ENCODE data around the gene C3orf52. TPM values are rescaled to one million over a fixed set of nuclear protein-coding genes. Genes with fewer than 3 reads are reported as not detected.

C3orf52 gene
- total and polyA plus RNA-seq, 7 donors, result 0.62 to 5.9 (median 1.9) TPM

DNA sequence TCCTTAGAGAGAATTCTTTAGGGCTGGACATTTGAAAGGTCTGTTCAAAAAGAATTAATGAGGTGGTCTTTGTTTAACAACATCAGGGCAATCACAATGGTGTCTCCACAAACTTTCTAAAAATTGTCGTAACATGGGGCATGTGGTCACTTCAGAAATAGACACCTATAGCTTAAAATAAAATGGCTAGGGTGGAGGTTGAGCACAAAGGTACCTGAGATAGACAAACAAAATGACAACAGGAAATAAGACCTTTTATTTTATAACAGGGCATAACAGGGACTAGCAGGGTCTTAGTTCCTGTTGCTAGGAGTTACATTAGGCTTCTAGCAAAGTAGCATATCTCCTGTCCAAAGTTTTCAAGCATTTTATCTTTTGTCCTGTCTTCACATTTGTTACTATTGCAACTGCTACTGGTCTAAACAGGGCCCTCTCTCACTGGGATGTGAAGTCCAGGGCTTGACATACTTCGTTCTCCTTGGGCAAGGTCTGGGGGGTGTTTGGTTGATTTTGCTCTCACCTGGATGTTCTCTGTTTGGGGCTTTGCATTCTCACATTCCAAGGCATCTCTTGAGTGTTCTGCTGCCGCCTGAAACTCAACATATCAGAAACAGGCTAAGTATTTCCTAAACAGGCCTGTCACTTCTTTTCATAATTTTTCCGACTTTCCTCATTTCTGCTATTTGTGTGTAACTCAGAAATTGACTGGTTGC, 43.9 kb downstream of the C3orf52 start:
- Histone ChIP-seq H3K27me3 (ENCODE audit: insufficient read depth in 3 of 3, low read length in 2 of 3) (no peaks in the 10 kb centered on the region), H3K9me3 (no peaks in the 10 kb centered on the region), H3K4me1 (no peaks in the 10 kb centered on the region), H3K36me3 (ENCODE audit: insufficient read depth in 1 of 2, low read depth in 1 of 2) (no peaks in the 10 kb centered on the region), H3K27ac (no peak overlapping the region), H3K4me3 (no peak overlapping the region)
- DNase-seq (no peak), ATAC-seq (no peak)
- 88 to 92% (median 89%) methylated on average over 4 of the region's 4 CpGs for WGBS, 3 donors
- intact Hi-C loops (cut with DNase I), result no loop called here
- TF ChIP-seq, protein P1, sequence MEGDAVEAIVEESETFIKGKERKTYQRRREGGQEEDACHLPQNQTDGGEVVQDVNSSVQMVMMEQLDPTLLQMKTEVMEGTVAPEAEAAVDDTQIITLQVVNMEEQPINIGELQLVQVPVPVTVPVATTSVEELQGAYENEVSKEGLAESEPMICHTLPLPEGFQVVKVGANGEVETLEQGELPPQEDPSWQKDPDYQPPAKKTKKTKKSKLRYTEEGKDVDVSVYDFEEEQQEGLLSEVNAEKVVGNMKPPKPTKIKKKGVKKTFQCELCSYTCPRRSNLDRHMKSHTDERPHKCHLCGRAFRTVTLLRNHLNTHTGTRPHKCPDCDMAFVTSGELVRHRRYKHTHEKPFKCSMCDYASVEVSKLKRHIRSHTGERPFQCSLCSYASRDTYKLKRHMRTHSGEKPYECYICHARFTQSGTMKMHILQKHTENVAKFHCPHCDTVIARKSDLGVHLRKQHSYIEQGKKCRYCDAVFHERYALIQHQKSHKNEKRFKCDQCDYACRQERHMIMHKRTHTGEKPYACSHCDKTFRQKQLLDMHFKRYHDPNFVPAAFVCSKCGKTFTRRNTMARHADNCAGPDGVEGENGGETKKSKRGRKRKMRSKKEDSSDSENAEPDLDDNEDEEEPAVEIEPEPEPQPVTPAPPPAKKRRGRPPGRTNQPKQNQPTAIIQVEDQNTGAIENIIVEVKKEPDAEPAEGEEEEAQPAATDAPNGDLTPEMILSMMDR (IDR thresholded peaks at IDR 0.05), result no peak

DNA sequence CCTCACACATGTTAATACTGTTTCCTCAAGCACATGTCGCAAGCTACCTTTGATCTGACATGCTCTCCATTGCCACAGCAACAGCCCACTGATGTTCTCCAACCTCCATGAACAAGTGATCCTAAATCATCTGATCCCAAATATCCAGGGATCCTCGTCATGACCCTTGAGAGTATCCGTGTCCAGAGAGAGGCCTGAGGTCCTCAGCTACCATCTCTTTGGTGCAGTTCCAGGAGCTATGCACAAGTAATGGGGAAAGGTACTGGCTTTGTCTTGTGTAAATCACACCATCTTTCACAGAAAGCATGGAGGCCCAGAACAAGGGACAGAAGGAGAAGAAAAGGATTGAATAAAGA, 44.4 kb downstream of the C3orf52 start:
- ATAC-seq (no peak), DNase-seq (no peak)
- H3K9me3 ChIP-seq, result no peaks in the 10 kb centered on the region
- WGBS, 3 donors, result 82 to 91% (median 89%) methylated on average over 3 of the region's 3 CpGs
- TF ChIP-seq, protein P1 (IDR thresholded peaks at IDR 0.05), result no peak
- H3K36me3 ChIP-seq (ENCODE audit: insufficient read depth in 1 of 2, low read depth in 1 of 2), result no peaks in the 10 kb centered on the region
- no peaks in the 10 kb centered on the region for H3K4me1 ChIP-seq
- H3K4me3 ChIP-seq, result no peak overlapping the region
- intact Hi-C loops (cut with DNase I), result no loop called here
- H3K27ac ChIP-seq, result no peak overlapping the region
- H3K27me3 ChIP-seq (ENCODE audit: insufficient read depth in 3 of 3, low read length in 2 of 3), result no peaks in the 10 kb centered on the region

DNA sequence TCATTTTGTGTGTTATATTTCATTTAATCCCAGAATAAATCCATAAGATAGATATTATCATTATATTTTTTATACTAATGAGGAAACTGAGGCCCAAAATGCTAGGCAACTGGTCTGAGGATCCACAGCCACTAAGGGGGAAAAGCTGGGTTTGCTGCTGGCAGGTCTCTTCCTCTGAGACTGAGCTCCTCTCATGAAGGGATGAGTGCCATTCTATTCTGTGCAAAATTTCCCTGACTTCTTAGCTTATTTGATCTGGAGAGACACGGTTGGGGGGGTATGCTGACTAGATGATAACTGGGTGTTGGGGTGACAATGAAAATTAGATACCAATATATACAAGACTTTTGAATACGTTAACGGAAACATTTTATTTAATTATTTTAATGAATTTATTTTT, 44.9 kb downstream of the C3orf52 start:
- no peaks in the 10 kb centered on the region for H3K4me1 ChIP-seq
- TF ChIP-seq, protein P1 (IDR thresholded peaks at IDR 0.05), result no peak
- DNase-seq, result no peak

GRCh38 chr3:112132088-112132487, 45.9 kb downstream of the C3orf52 start:
- ATAC-seq (no peak), DNase-seq (no peak)
- TF ChIP-seq, protein P1 (IDR thresholded peaks at IDR 0.05), result no peak
- Histone ChIP-seq H3K27ac (no peak overlapping the region), H3K36me3 (ENCODE audit: insufficient read depth in 1 of 2, low read depth in 1 of 2) (no peaks in the 10 kb centered on the region), H3K4me1 (no peaks in the 10 kb centered on the region), H3K9me3 (no peaks in the 10 kb centered on the region), H3K4me3 (no peak overlapping the region), H3K27me3 (ENCODE audit: insufficient read depth in 3 of 3, low read length in 2 of 3) (no peaks in the 10 kb centered on the region)
- intact Hi-C loops (cut with DNase I), result no loop called here
- WGBS, 3 donors, result 88 to 92% (median 91%) methylated on average over 3 of the region's 3 CpGs

More for the DNA sequence above, 44.9 kb downstream of the C3orf52 start:
- Histone ChIP-seq H3K9me3 (no peaks in the 10 kb centered on the region), H3K36me3 (ENCODE audit: insufficient read depth in 1 of 2, low read depth in 1 of 2) (no peaks in the 10 kb centered on the region), H3K27me3 (ENCODE audit: insufficient read depth in 3 of 3, low read length in 2 of 3) (no peaks in the 10 kb centered on the region), H3K4me3 (no peak overlapping the region), H3K27ac (no peak overlapping the region)
- intact Hi-C loops (cut with DNase I), result no loop called here
- 88 to 94% (median 93%) methylated on average over 3 of the region's 3 CpGs for WGBS, 3 donors
- no peak for ATAC-seq

DNA sequence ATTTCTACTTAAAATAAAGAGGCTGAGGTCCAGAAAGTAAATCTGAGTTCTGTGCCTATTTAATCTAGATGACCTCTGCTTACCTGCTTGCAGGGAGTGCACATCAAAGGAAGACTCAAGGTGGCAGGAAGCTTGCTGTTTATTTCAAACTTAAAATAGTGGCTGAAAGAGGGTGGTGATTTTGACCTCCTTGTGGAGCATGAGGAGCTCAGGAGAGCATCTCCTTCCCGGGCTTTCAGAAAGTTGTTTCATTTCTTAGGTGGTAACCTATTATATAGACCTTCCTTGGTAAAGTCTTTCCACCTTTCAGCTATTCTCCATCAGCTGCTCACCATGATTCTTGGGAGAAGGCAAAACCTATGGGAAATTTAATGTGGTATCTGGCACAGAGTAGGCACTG, 46.4 kb downstream of the C3orf52 start:
- DNase-seq (no peak), ATAC-seq (no peak)
- H3K9me3 ChIP-seq, result no peaks in the 10 kb centered on the region
- intact Hi-C loops (cut with DNase I), result no loop called here
- peaks cover 3% of the 10 kb centered on the region for H3K4me1 ChIP-seq
- H3K27me3 ChIP-seq (ENCODE audit: insufficient read depth in 3 of 3, low read length in 2 of 3), result no peaks in the 10 kb centered on the region
- TF ChIP-seq, protein P1 (IDR thresholded peaks at IDR 0.05), result no peak
- H3K27ac ChIP-seq, result no peak overlapping the region
- no peaks in the 10 kb centered on the region for H3K36me3 ChIP-seq (ENCODE audit: insufficient read depth in 1 of 2, low read depth in 1 of 2)
- 75 to 91% (median 86%) methylated on average over 1 of the region's 1 CpG for WGBS, 3 donors
- no peak overlapping the region for H3K4me3 ChIP-seq

Data from psoas muscle (tissue), 8 donors.